ENCODE results near the gene SLC24A5. TPM values are rescaled to one million over a fixed set of nuclear protein-coding genes. Genes with fewer than 3 reads are reported as not detected.

SLC24A5 gene
- total and polyA plus RNA-seq, 9 of the 15 experiments (the other 6 are each of a cell fraction or from before 2014, with no cell fraction given), result not detected

- Histone ChIP-seq H4K20me1 (replicated peaks; ENCODE audit: control insufficient read depth, insufficient read depth, low read length) (no peaks in the 10 kb centered on the region), H3K27ac (ENCODE audit: extremely low read depth, low read depth, low read length) (no peak overlapping the region), H3K9me1 (ENCODE audit: control insufficient read depth, insufficient read depth, low read length) (no peaks in the 10 kb centered on the region), H3K4me2 (ENCODE audit: insufficient read depth, low read length) (no peak overlapping the region), H2AFZ (ENCODE audit: low read depth, low read length) (no peak overlapping the region), H3K36me3 (ENCODE audit: control insufficient read depth, insufficient read depth, low read length) (no peaks in the 10 kb centered on the region), H3K9me3 (replicated peaks; ENCODE audit: control insufficient read depth, insufficient read depth, low read depth, low read length) (no peaks in the 10 kb centered on the region), H3K4me3 (no peak overlapping the region), H3K79me2 (ENCODE audit: control insufficient read depth, insufficient read depth, low read length) (no peaks in the 10 kb centered on the region), H3K9ac (ENCODE audit: insufficient read depth in 1 of 2, low read depth in 2 of 2, low read length in 2 of 2) (no peak overlapping the region), H3K4me1 (replicated peaks in 1 of 2; ENCODE audit: control insufficient read depth in 2 of 2, insufficient read depth in 2 of 2, low read length in 2 of 2) (no peaks in the 10 kb centered on the region), H3K27me3 (ENCODE audit: control insufficient read depth in 2 of 2, insufficient read depth in 2 of 2, low read length in 2 of 2) (no peaks in the 10 kb centered on the region)
- ChIA-PET POLR2A (no interaction called here), CTCF (ENCODE audit: low intra/inter-chr PET ratio) (no interaction called here)
- no TSS peak for BruUV-seq (replicated peaks)
- intact Hi-C loops (cut with micrococcal nuclease) (no loop called here), in situ Hi-C loops (cut with MboI) (no loop called here)
- FAIRE-seq, result no peak
- DNase-seq (ENCODE audit: extremely low read depth in 1 of 4, low spot score in 3 of 4), result no peak
- TF ChIP-seq, protein P1, sequence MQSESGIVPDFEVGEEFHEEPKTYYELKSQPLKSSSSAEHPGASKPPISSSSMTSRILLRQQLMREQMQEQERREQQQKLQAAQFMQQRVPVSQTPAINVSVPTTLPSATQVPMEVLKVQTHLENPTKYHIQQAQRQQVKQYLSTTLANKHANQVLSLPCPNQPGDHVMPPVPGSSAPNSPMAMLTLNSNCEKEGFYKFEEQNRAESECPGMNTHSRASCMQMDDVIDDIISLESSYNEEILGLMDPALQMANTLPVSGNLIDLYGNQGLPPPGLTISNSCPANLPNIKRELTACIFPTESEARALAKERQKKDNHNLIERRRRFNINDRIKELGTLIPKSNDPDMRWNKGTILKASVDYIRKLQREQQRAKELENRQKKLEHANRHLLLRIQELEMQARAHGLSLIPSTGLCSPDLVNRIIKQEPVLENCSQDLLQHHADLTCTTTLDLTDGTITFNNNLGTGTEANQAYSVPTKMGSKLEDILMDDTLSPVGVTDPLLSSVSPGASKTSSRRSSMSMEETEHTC (IDR thresholded peaks at IDR 0.05), result no peak
- ATAC-seq, result no peak
- WGBS (ENCODE audit: insufficient coverage, low coverage, missing lambda C conversion rate), result 0% methylated on average over 3 of the region's 3 CpGs
These were observed 30.1 kb upstream of the SLC24A5 start for GRCh38 chr15:48090666-48091065.

DNA sequence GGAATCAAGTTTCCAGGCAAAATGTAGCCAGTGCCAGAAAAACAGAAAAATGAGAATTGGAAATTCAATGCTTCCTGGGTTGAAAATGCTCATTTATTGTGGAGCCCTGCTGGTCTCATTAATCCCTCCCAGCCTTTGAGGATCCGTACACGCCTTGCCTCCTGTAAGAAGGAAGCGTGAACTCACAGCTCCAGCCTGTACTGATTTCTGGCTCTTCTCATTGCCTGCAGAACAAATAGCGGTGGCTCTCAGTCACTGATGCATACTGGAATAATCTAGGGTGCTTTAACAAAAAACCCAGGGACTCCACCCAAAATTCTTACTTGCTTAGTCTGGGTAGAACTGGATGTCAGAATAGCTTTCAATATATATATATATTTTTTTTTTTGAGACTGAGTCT lies 29.3 kb upstream of the SLC24A5 start:
- in situ Hi-C loops (cut with MboI), result no loop called here
- Histone ChIP-seq H3K4me2 (ENCODE audit: insufficient read depth, low read length) (no peak overlapping the region), H3K79me2 (ENCODE audit: control insufficient read depth, insufficient read depth, low read length) (no peaks in the 10 kb centered on the region), H3K9me1 (ENCODE audit: control insufficient read depth, insufficient read depth, low read length) (no peaks in the 10 kb centered on the region), H3K36me3 (ENCODE audit: control insufficient read depth, insufficient read depth, low read length) (no peaks in the 10 kb centered on the region), H3K27ac (ENCODE audit: extremely low read depth, low read depth, low read length) (no peak overlapping the region), H3K4me1 (replicated peaks in 1 of 2; ENCODE audit: control insufficient read depth in 2 of 2, insufficient read depth in 2 of 2, low read length in 2 of 2) (no peaks in the 10 kb centered on the region), H2AFZ (ENCODE audit: low read depth, low read length) (no peak overlapping the region), H4K20me1 (replicated peaks; ENCODE audit: control insufficient read depth, insufficient read depth, low read length) (no peaks in the 10 kb centered on the region), H3K9me3 (replicated peaks; ENCODE audit: control insufficient read depth, insufficient read depth, low read depth, low read length) (no peaks in the 10 kb centered on the region), H3K4me3 (no peak overlapping the region), H3K9ac (ENCODE audit: insufficient read depth in 1 of 2, low read depth in 2 of 2, low read length in 2 of 2) (no peak overlapping the region), H3K27me3 (ENCODE audit: control insufficient read depth in 2 of 2, insufficient read depth in 2 of 2, low read length in 2 of 2) (no peaks in the 10 kb centered on the region)
- WGBS (ENCODE audit: insufficient coverage, low coverage, missing lambda C conversion rate), result 2% methylated on average over 4 of the region's 4 CpGs
- POLR2A ChIA-PET, result no interaction called here
- ATAC-seq, result no peak
- intact Hi-C loops (cut with micrococcal nuclease), result no loop called here
- no peak for FAIRE-seq
- TF ChIP-seq, protein P2, sequence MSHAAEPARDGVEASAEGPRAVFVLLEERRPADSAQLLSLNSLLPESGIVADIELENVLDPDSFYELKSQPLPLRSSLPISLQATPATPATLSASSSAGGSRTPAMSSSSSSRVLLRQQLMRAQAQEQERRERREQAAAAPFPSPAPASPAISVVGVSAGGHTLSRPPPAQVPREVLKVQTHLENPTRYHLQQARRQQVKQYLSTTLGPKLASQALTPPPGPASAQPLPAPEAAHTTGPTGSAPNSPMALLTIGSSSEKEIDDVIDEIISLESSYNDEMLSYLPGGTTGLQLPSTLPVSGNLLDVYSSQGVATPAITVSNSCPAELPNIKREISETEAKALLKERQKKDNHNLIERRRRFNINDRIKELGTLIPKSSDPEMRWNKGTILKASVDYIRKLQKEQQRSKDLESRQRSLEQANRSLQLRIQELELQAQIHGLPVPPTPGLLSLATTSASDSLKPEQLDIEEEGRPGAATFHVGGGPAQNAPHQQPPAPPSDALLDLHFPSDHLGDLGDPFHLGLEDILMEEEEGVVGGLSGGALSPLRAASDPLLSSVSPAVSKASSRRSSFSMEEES (CRISPR knock-in tag; IDR thresholded peaks at IDR 0.05), result no peak
- TF ChIP-seq BACH1 (tag; IDR thresholded peaks at IDR 0.05) (no peak), RAD21 (CRISPR knock-in tag; conservative IDR thresholded peaks at IDR 0.05 in 1 of 2, IDR thresholded peaks at IDR 0.05 in 1 of 2) (no peak)
- TF ChIP-seq, protein P3, sequence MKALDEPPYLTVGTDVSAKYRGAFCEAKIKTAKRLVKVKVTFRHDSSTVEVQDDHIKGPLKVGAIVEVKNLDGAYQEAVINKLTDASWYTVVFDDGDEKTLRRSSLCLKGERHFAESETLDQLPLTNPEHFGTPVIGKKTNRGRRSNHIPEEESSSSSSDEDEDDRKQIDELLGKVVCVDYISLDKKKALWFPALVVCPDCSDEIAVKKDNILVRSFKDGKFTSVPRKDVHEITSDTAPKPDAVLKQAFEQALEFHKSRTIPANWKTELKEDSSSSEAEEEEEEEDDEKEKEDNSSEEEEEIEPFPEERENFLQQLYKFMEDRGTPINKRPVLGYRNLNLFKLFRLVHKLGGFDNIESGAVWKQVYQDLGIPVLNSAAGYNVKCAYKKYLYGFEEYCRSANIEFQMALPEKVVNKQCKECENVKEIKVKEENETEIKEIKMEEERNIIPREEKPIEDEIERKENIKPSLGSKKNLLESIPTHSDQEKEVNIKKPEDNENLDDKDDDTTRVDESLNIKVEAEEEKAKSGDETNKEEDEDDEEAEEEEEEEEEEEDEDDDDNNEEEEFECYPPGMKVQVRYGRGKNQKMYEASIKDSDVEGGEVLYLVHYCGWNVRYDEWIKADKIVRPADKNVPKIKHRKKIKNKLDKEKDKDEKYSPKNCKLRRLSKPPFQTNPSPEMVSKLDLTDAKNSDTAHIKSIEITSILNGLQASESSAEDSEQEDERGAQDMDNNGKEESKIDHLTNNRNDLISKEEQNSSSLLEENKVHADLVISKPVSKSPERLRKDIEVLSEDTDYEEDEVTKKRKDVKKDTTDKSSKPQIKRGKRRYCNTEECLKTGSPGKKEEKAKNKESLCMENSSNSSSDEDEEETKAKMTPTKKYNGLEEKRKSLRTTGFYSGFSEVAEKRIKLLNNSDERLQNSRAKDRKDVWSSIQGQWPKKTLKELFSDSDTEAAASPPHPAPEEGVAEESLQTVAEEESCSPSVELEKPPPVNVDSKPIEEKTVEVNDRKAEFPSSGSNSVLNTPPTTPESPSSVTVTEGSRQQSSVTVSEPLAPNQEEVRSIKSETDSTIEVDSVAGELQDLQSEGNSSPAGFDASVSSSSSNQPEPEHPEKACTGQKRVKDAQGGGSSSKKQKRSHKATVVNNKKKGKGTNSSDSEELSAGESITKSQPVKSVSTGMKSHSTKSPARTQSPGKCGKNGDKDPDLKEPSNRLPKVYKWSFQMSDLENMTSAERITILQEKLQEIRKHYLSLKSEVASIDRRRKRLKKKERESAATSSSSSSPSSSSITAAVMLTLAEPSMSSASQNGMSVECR (CRISPR knock-in tag; IDR thresholded peaks at IDR 0.05), result no peak
- DNase-seq (ENCODE audit: extremely low read depth in 1 of 4, low spot score in 3 of 4), result no peak
- CTCF ChIA-PET (ENCODE audit: low intra/inter-chr PET ratio), result no interaction called here
- BruUV-seq (replicated peaks), result no TSS peak

Data from K562 (cell line).